Myocyte (in vitro differentiated cells): ENCODE data around the gene ZNF385C. TPM values are rescaled to one million over a fixed set of nuclear protein-coding genes. Genes with fewer than 3 reads are reported as not detected.

ENCODE experiments used
- DNase-seq: peaks from one replicate; pipeline ENCODE4 v3.0.0-alpha.2; 2012; ENCODE audit warnings: low read depth
- total RNA-seq: library from RNA; depleted of rRNA; stranded (reverse); fragments of >200 nt; gene quantifications from 2 replicates; pipeline ENCODE4 v1.2.3, GENCODE V29; 2014

ZNF385C gene
- total RNA-seq, 1 donor from 2014 or later = 0.05 TPM

DNA sequence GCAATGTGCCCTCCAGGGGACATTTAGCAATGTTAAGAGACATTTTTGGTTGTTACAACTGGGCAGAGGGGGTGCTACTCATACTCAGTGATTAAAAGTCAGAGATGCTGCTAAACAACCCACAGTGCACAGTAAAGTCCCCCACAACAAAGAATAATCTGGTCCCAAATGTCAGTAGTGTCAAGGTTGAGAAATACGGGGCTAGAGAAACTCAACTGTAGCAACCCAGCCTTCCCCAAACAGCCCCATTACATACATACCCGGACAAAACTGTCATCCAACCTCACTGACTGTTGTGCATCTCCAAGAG is 101.5 kb downstream of the ZNF385C start:
- DNase-seq = no peak

DNA sequence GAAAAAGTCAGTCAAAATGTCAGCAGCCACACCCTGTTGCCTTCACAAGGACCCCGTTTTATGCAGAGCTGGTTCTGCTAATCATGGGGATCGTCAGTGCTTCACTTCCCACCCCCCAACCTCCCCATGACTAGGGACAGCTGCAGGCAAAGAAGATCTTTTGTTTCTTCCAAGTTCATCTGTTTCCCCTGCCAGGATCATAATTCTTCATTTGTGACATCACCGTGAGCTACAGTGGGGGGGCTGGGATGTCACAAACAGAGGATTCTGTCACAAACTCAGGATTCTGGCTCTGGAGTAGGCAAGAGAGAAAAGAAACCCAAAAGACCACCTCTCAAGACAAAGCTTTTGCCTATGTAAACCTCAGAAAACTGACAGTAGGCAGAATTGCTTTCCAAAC is 105.7 kb downstream of the ZNF385C start:
- peak; percentile 86 for DNase-seq

DNA sequence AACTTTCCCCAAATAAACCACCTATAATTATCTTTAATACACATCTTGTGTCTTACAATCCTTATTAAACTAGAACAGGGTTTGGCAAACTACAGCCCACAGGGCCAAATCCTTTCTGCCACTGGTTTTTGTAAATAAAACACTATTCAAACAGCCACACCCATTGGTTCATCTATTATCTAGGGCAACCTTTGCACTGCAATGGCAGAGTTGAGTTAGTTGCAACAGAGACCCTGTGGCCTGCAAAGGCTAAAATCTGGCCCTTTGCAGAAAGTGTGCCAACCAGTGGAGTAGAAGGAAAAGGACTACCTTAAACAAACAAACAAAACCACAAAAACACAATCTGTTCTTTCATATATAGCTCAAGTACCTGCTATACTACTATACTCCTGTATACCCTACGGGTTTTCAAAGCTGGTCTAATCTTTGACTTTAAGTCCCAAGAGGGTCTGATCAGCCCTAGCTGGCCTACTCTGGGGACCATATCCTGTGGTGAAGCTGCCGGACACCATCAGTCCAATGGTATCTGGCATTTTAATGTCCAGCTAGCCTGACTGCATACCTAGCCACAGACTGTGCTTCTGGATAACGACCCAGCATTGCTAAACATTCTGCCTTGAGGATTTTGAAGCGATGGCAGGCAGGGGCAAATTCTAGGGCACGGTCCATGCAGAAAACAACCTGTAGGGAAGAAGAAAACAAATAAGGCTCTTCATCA is 108.4 kb downstream of the ZNF385C start:
- DNase-seq = no peak

DNA sequence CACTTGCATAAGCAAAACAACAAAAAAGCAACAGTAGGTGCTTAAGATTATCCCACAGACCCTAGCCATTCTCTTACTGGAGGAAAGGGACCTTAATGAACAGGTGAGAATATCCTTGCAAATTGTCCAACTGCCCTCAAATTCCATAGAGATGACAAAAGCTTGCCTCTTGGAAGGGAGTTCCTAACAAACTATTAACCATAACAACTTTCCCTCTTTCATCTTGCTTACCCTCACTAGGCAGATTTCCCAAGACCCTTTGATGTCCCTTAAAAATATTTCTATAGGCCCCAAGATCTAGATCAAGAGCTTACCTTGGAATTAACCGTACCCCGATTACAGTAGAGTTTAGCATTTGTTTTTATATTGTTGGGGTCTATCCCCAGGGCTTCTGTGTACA is 109.9 kb downstream of the ZNF385C start:
- no peak for DNase-seq

DNA sequence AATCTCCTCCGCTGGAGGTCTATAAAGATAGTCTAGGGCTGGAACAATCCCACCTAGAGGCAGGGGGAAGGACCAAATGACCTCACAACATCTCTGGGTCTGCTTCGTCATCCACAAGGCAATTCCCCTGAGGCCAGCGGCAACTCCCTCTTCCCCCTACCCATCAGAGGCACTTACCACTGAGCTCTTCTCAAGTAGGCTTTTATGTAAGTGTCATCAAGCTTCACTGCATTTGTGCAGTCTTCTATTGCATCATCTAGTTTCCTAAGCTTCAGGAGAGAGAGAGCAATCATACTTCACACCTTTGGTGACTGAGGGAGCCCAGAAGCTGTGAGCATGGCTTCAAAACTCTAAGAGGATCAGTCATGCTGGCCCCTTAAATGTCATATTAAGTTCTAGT is 110.6 kb downstream of the ZNF385C start:
- DNase-seq = no peak

DNA sequence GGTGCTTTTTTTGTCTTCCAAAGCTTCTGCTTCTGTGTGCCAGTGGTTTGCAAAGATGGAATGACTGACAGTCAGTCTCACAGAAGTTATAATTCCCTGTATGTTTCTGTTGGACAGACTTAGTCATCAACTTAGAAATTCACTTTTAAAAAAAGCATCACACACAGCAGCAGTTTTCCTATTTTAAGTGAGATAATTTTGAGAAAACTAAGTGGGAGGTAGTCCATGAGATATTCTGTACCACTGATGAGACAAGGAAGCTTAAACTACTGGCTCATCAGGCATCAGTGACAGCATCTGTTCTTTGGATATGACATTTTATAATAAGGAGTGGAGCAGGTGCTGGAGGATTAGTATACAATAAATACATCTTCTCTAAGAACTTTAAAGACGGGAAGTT is 111.6 kb downstream of the ZNF385C start:
- DNase-seq = no peak

DNA sequence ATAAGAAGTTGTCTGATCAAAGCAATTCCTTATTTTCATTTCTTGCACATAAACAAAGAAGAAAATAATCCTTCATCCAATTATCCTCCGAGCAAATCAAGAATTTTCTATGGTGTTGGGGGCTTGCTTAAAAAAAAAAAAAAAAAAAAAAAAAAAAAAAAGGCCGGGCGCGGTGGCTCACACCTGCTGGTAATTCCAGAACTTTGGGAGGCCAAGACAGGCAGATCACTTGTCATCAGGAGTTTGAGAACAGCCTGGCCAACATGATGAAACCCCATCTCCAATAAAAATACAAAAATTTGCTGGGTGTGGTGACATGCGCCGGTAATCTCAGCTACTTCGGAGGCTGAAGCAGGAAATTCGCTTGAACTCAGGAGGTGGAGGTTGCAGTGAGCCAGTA is 112.4 kb downstream of the ZNF385C start:
- DNase-seq = no peak

DNA sequence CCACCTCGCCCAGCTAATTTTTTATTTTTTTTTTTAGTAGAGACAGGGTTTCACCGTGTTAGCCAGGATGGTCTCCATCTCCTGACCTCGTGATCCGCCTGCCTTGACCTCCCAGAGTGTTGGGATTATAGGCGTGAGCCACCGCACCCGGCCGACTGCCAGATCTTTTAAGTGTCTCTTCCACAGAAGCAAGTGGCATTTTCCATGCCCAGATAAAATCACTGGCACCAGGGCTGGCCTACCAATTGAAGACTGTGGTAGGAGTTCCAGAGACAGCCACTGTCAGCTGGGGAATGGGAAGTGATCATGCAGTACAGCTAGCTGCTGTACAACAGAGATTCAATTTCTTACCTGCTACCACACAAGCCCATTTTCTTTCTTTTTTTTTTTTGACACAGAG is 113.8 kb downstream of the ZNF385C start:
- no peak for DNase-seq

DNA sequence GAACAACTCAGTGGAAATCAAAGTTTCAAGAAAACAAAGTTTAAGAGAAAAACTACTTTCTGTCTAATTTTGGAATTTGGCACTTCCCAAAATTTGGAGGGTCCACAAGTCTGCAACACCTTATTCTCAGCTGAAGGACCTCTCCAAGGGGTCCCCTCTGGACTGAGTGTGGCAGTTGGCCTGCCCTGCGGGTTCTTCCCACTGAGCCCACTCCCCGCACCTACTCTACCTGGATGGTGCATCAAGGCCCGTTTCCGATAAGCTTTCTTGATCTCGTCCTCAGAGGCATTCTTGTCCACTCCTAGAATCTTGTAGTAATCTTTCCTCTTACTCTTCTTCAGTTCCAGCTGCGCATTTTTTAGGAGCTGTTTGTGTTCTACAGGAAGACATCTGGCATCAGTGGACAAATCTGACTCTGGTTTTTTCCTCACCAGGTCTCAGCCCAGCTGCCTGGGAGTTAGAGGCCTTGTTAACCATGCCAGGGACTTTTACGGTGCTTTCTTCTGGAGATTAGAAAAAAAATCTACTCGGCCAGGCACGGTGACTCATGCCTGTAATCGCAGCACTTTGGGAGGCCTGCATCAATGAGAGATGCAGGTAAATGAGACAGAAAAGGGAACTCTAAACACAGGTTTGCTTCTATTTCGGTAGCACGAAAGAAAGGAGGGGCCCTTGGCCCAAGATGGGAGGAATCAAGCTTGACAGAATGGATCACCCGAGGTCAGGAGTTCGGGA is 116.1 kb downstream of the ZNF385C start:
- no peak for DNase-seq

DNA sequence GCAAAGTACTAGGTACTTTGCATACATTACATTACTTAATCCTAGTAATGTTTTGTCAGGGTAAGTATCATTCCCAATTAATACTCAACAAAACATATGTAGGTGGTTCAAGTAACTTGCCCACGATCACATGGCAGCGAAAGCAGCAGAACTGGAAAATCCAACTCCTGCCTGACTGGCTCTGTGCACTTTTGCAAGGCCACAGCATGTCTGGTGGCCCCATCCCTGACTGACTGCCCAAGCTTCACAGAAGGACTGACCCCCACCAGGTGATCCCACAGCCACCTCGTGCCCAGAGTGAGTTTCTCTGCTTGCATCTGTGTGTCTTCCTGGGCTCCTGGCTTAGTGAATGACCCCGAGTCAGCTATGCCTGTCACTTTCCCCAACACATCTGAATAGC is 120.3 kb downstream of the ZNF385C start:
- no peak for DNase-seq

DNA sequence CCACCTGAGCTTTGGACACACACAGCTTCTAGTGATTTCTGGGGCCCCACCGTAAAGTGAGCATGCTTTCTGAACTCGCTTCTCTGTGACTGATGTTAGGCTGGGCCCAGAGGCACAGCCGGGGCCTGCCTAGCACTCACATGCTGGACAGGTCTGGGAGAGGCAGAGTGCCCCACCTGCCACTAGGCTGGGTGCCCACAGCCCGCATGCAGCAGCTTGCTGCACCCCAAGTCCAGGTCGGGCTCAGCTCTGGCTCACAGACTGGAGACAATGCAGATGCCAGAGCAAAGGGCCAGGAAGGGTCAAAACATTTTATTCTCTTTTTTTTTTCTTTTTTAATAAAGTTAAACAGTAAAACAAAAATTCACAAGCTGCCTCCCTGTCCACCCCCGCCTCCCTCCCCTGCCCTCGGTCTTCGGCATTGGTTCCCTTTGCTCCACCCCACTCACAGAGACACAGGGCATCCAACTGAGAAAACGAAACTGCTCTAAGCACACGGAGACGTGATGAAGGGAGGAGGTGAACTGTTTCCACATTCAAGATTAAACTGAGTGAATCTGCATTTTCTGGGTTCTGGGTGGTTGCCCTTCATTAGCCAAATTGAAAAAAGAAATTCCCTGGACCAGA is 122.0 kb downstream of the ZNF385C start:
- no peak for DNase-seq

Other genes starting within 250 kb of the ZNF385C start
- gene KLHL11, start 233.1 kb downstream of the ZNF385C start, total RNA-seq = 10.9 and 13.7 TPM in 2 replicates
- 107 and 165 TPM in 2 replicates for gene ACLY, start 179.5 kb downstream of the ZNF385C start, total RNA-seq
- gene ODAD4, start 167.9 kb downstream of the ZNF385C start, total RNA-seq = 0.57 and 1.8 TPM in 2 replicates
- 64.0 and 66.1 TPM in 2 replicates for gene CNP, start 131.7 kb downstream of the ZNF385C start, total RNA-seq
- gene DNAJC7, start 81.0 kb downstream of the ZNF385C start, total RNA-seq = 85.9 and 103 TPM in 2 replicates
- 72.2 and 88.1 TPM in 2 replicates for gene NKIRAS2, start 78.4 kb downstream of the ZNF385C start, total RNA-seq
- 0.16 and 0.51 TPM in 2 replicates for gene C17orf113, start 47.9 kb downstream of the ZNF385C start, total RNA-seq
- 9.3 and 11.3 TPM in 2 replicates for gene DHX58, start 14.2 kb upstream of the ZNF385C start, total RNA-seq
- 26.5 and 32.6 TPM in 2 replicates for gene KAT2A, start 22.9 kb upstream of the ZNF385C start, total RNA-seq
- gene HSPB9, start 24.3 kb upstream of the ZNF385C start, total RNA-seq = not detected in 2 replicates
- gene RAB5C, start 56.5 kb upstream of the ZNF385C start, total RNA-seq = 73.6 and 73.9 TPM in 2 replicates
- gene KCNH4, start 82.7 kb upstream of the ZNF385C start, total RNA-seq = not detected in 2 replicates
- gene HCRT, start 87.0 kb upstream of the ZNF385C start, total RNA-seq = not detected in 2 replicates
- 16.1 and 26.5 TPM in 2 replicates for gene GHDC, start 96.0 kb upstream of the ZNF385C start, total RNA-seq
- gene STAT5B, start 177.9 kb upstream of the ZNF385C start, total RNA-seq = 26.4 and 27.2 TPM in 2 replicates
- 7.3 and 13.5 TPM in 2 replicates for gene STAT5A, start 190.0 kb upstream of the ZNF385C start, total RNA-seq